ENCODE results near the gene LYPD4.

DNA sequence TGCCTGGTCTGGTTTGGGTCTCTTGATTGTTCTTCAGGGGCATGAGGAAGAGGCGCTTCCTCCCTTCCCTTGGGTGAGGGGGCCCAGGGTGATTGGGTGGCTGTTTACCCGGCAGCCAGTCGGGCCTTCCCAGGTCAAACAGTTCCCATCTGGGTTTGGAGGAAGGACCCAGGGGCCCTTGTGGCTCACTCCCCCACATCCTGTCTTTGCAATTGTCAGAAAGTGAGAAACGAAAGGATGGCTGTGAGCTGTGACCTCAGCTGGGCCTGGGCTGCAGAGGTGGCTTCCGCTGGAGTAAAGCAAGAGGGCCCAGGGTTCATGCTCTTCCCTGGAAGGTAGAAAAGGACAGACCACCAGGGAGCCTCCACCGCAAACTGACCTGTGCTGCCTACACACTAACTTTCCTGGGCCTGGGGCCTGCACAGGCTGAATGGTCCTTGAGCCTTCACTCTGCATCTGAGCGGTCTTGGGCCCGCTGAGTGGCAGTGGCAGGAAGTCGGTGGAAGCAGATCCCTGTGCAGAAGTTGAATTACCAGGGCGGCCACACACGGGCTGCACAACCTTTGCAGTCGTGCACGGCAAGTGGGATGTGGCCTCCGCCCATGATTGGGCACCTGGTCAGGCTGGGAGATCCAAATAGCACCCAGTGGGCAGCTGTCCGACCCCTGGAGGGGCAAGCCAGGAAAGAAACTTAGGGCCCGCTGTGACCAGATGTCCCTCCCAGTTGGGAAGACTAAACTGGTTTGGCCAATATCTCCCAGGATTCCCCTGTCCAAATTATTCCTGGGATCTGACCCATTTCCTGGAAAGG is 27.3 kb upstream of the LYPD4 start:
- TF ChIP-seq, protein P1, sequence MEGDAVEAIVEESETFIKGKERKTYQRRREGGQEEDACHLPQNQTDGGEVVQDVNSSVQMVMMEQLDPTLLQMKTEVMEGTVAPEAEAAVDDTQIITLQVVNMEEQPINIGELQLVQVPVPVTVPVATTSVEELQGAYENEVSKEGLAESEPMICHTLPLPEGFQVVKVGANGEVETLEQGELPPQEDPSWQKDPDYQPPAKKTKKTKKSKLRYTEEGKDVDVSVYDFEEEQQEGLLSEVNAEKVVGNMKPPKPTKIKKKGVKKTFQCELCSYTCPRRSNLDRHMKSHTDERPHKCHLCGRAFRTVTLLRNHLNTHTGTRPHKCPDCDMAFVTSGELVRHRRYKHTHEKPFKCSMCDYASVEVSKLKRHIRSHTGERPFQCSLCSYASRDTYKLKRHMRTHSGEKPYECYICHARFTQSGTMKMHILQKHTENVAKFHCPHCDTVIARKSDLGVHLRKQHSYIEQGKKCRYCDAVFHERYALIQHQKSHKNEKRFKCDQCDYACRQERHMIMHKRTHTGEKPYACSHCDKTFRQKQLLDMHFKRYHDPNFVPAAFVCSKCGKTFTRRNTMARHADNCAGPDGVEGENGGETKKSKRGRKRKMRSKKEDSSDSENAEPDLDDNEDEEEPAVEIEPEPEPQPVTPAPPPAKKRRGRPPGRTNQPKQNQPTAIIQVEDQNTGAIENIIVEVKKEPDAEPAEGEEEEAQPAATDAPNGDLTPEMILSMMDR (IDR thresholded peaks at IDR 0.05; ENCODE audit: low read length) = no peak
- TF ChIP-seq EZH2 (IDR thresholded peaks at IDR 0.05; ENCODE audit: borderline replicate concordance, low read length) = no peak

Data from OCI-LY1 (cell line).